HG02981 (cell line): ENCODE measurements around the gene SERINC5.
"Not testable (repeated sequence)": the region's sequence is repeated elsewhere in the genome, so short reads cannot be mapped to it uniquely, and the experiment has no call there.

ENCODE experiments used
- ATAC-seq: cut with Tn5 transposase; IDR thresholded peaks from one replicate; pipeline ENCODE4 v1.9.1; 2021; ENCODE audit warnings: mild to moderate bottlenecking, moderate library complexity; ENCODE audit not compliant: unreplicated experiment

The SERINC5 gene

GRCh38 chr5:80204808-80205614 is 50.8 kb downstream of the SERINC5 start:
- ATAC-seq: no peak

GRCh38 chr5:80201763-80202162 is 54.1 kb downstream of the SERINC5 start:
- ATAC-seq: not testable (repeated sequence)

GRCh38 chr5:80198920-80199319 is 56.9 kb downstream of the SERINC5 start:
- no peak for ATAC-seq

- no peak for ATAC-seq
Observed at GRCh38 chr5:80198399-80198798, 57.4 kb downstream of the SERINC5 start.

- ATAC-seq: no peak
Observed at GRCh38 chr5:80195837-80196400, 59.9 kb downstream of the SERINC5 start.

GRCh38 chr5:80194468-80194867 is 61.4 kb downstream of the SERINC5 start:
- ATAC-seq: no peak

GRCh38 chr5:80193401-80193800 is 62.4 kb downstream of the SERINC5 start:
- ATAC-seq: no peak

GRCh38 chr5:80192507-80193241 is 63.2 kb downstream of the SERINC5 start:
- no peak for ATAC-seq

GRCh38 chr5:80191991-80192398 is 63.9 kb downstream of the SERINC5 start:
- no peak for ATAC-seq

GRCh38 chr5:80191397-80191796 is 64.5 kb downstream of the SERINC5 start:
- no peak for ATAC-seq

GRCh38 chr5:80190960-80191359 is 64.9 kb downstream of the SERINC5 start:
- no peak for ATAC-seq

- no peak for ATAC-seq
Observed at GRCh38 chr5:80189701-80190100, 66.1 kb downstream of the SERINC5 start.

- ATAC-seq: no peak
Observed at GRCh38 chr5:80189201-80189600, 66.6 kb downstream of the SERINC5 start.

GRCh38 chr5:80187421-80188090 is 68.3 kb downstream of the SERINC5 start:
- no peak for ATAC-seq

GRCh38 chr5:80185535-80185934 is 70.3 kb downstream of the SERINC5 start:
- not testable (repeated sequence) for ATAC-seq

- no peak for ATAC-seq
Observed at GRCh38 chr5:80185095-80185494, 70.8 kb downstream of the SERINC5 start.

GRCh38 chr5:80184235-80185023 is 71.4 kb downstream of the SERINC5 start:
- ATAC-seq: no peak

GRCh38 chr5:80183728-80184234 is 72.1 kb downstream of the SERINC5 start:
- ATAC-seq: not testable (repeated sequence)

GRCh38 chr5:80182809-80183580 is 72.9 kb downstream of the SERINC5 start:
- ATAC-seq: no peak
